ENCODE measurements around the gene DENND1A.

Gene DENND1A

GRCh38 chr9:123406016-123406415 lies 523.9 kb downstream of the DENND1A start:
- no peaks in the 10 kb centered on the region for H3K79me2 ChIP-seq (ENCODE audit: insufficient read depth, low read length)
- H2AFZ ChIP-seq (ENCODE audit: low read depth, low read length, severe bottlenecking) = no peak overlapping the region
- H3K4me2 ChIP-seq (ENCODE audit: low read depth, low read length, poor library complexity, severe bottlenecking) = no peak overlapping the region
- TF ChIP-seq EZH2phosphoT487 (conservative IDR thresholded peaks at IDR 0.05; ENCODE audit: low read length) (no peak), CTCF (IDR thresholded peaks at IDR 0.05; ENCODE audit: insufficient read depth, low read length, poor library complexity, severe bottlenecking) (no peak)
- H4K20me1 ChIP-seq (ENCODE audit: low read depth, low read length) = no peaks in the 10 kb centered on the region
- no peaks in the 10 kb centered on the region for H3F3A ChIP-seq (ENCODE audit: insufficient read depth)
- H3K9me2 ChIP-seq (replicated peaks; ENCODE audit: insufficient read depth, low read length) = no peaks in the 10 kb centered on the region
- no peak overlapping the region for H3K27ac ChIP-seq (ENCODE audit: low read depth, low read length)
- no peaks in the 10 kb centered on the region for H3K27me3 ChIP-seq (ENCODE audit: low read length)
- no peak overlapping the region for H3K4me3 ChIP-seq (ENCODE audit: insufficient read depth, low read length, poor library complexity, severe bottlenecking)
- no peaks in the 10 kb centered on the region for H3K9me3 ChIP-seq (ENCODE audit: insufficient read depth, low read length)
- no peak overlapping the region for H3K9ac ChIP-seq (ENCODE audit: low read length)
- H3K36me3 ChIP-seq (ENCODE audit: low read length) = no peaks in the 10 kb centered on the region

DNA sequence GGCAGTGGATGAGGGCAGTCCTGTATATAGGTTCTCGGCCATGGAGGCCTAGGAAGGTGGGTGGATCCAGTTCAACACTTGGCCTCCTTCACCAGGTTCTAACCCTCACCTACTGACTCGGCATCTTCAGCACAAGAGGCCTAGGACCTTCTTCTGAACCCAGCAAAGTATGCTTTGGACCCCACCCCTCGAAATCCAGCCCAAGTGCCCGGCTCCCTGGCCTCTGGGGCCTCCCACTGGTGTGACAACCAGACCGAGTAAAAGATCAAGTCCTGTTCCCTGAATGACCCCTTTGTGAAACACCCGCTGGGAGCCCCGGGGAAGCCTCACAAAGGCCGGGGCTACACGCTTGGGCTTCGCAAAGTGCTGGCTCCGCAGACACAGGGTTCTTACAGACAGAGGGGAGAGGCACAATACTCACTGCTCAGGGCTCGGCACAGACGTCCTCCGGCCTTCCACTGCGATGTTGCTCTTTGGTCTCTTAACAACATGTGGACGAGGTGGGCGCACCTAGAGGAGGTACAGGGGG lies 526.9 kb downstream of the DENND1A start:
- Histone ChIP-seq H3K27me3 (ENCODE audit: low read length) (no peaks in the 10 kb centered on the region), H3K4me3 (ENCODE audit: insufficient read depth, low read length, poor library complexity, severe bottlenecking) (no peak overlapping the region), H3K27ac (ENCODE audit: low read depth, low read length) (no peak overlapping the region), H4K20me1 (ENCODE audit: low read depth, low read length) (no peaks in the 10 kb centered on the region), H3K4me2 (ENCODE audit: low read depth, low read length, poor library complexity, severe bottlenecking) (no peak overlapping the region), H3F3A (ENCODE audit: insufficient read depth) (no peaks in the 10 kb centered on the region), H3K9me3 (ENCODE audit: insufficient read depth, low read length) (no peaks in the 10 kb centered on the region), H3K36me3 (ENCODE audit: low read length) (no peaks in the 10 kb centered on the region), H3K9me2 (replicated peaks; ENCODE audit: insufficient read depth, low read length) (no peaks in the 10 kb centered on the region), H2AFZ (ENCODE audit: low read depth, low read length, severe bottlenecking) (no peak overlapping the region), H3K79me2 (ENCODE audit: insufficient read depth, low read length) (no peaks in the 10 kb centered on the region), H3K9ac (ENCODE audit: low read length) (no peak overlapping the region)
- TF ChIP-seq EZH2phosphoT487 (conservative IDR thresholded peaks at IDR 0.05; ENCODE audit: low read length) (no peak), CTCF (IDR thresholded peaks at IDR 0.05; ENCODE audit: insufficient read depth, low read length, poor library complexity, severe bottlenecking) (no peak)

GRCh38 chr9:123401879-123402513 lies 527.9 kb downstream of the DENND1A start:
- H3K9me2 ChIP-seq (replicated peaks; ENCODE audit: insufficient read depth, low read length) = no peaks in the 10 kb centered on the region
- H3K27me3 ChIP-seq (ENCODE audit: low read length) = no peaks in the 10 kb centered on the region
- TF ChIP-seq CTCF (IDR thresholded peaks at IDR 0.05; ENCODE audit: insufficient read depth, low read length, poor library complexity, severe bottlenecking) (peak; percentile 75), EZH2phosphoT487 (conservative IDR thresholded peaks at IDR 0.05; ENCODE audit: low read length) (no peak)
- no peak overlapping the region for H3K4me3 ChIP-seq (ENCODE audit: insufficient read depth, low read length, poor library complexity, severe bottlenecking)
- no peak overlapping the region for H3K27ac ChIP-seq (ENCODE audit: low read depth, low read length)
- H3K9ac ChIP-seq (ENCODE audit: low read length) = no peak overlapping the region
- no peaks in the 10 kb centered on the region for H3K36me3 ChIP-seq (ENCODE audit: low read length)
- no peaks in the 10 kb centered on the region for H3K9me3 ChIP-seq (ENCODE audit: insufficient read depth, low read length)
- no peak overlapping the region for H3K4me2 ChIP-seq (ENCODE audit: low read depth, low read length, poor library complexity, severe bottlenecking)
- no peak overlapping the region for H2AFZ ChIP-seq (ENCODE audit: low read depth, low read length, severe bottlenecking)
- H3K79me2 ChIP-seq (ENCODE audit: insufficient read depth, low read length) = no peaks in the 10 kb centered on the region
- H4K20me1 ChIP-seq (ENCODE audit: low read depth, low read length) = no peaks in the 10 kb centered on the region
- no peaks in the 10 kb centered on the region for H3F3A ChIP-seq (ENCODE audit: insufficient read depth)

Measured in SU-DHL-6 (cell line).